HepG2 (cell line): Measurements from ENCODE around the gene NPAS2. TPM values are rescaled to one million over a fixed set of nuclear protein-coding genes. Genes with fewer than 3 reads are reported as not detected.

Experiments
- ATAC-seq: fragments of 200-7000 bp; cut with Tn5 transposase; 3 replicates; pipeline ENCODE4 v1.9.1; 2020; ENCODE audit warnings: mild to moderate bottlenecking, moderate library complexity
- BruUV-seq: library from RNA; stranded (reverse); fragments of 400-500 nt; replicated peaks from 2 replicates; lab custom pipeline; 2021; lab: Mats Ljungman, UMichigan
- CTCF ChIA-PET: fragments of 300-600 bp; formaldehyde crosslinking; extraction: SDS; loops from one replicate; lab custom pipeline; 2021; ENCODE audit warnings: low total read pairs, inconsistent platforms, low intra/inter-chr PET ratio; lab: Yijun Ruan, JAX
- POLR2A ChIA-PET: fragments of 350-600 bp; sonication (Branson Sonifier 250); formaldehyde crosslinking; loops from one replicate; lab custom pipeline; 2020; ENCODE audit warnings: antibody characterized with exemption, inconsistent platforms; lab: Yijun Ruan, JAX
- DNase-seq: peaks from one replicate; pipeline ENCODE4 v3.0.0-alpha.2; 2015; ENCODE audit warnings: low spot score
- FAIRE-seq: peaks from 3 replicates; lab custom pipeline; 2011; peaks lifted over from hg19 to GRCh38; lab: Jason Lieb, UNC
- H2AFZ ChIP-seq: one replicate; pipeline ENCODE4 v1.6.1; 2011; ENCODE audit warnings: low read length, inconsistent platforms
- H3K27ac ChIP-seq: fragments of 300-600 bp; 3 replicates; pipeline ENCODE4 v1.8.0; 2011; ENCODE audit warnings: mixed run types, mild to moderate bottlenecking, mixed read lengths, low read length, inconsistent platforms; ENCODE audit not compliant: insufficient read depth; ENCODE audit errors: extremely low read length
- H3K27me3 ChIP-seq, 2 experiments: fragments of 200-600 bp in 1 of 2; 2 replicates in 1 of 2; 3 replicates in 1 of 2; pipeline versions ENCODE4 v1.6.0 to v1.8.0; 2011; ENCODE audit warnings: low read length in 2 of 2, mild to moderate bottlenecking in 2 of 2, moderate library complexity in 2 of 2, inconsistent platforms in 1 of 2; ENCODE audit not compliant: insufficient read depth in 2 of 2, control insufficient read depth in 1 of 2
- H3K36me3 ChIP-seq, 2 experiments: fragments of 200-600 bp in 1 of 2; replicated peaks in 1 of 2; 2 replicates in 1 of 2; 3 replicates in 1 of 2; pipeline versions ENCODE4 v1.5.1 to v1.8.0; 2011; ENCODE audit warnings: low read length in 2 of 2, inconsistent platforms in 1 of 2; ENCODE audit not compliant: insufficient read depth in 2 of 2, control insufficient read depth in 1 of 2
- H3K4me1 ChIP-seq: 2 replicates; pipeline ENCODE4 v1.5.1; 2012; ENCODE audit warnings: low read length, inconsistent platforms; ENCODE audit not compliant: insufficient read depth
- H3K4me2 ChIP-seq: 2 replicates; pipeline ENCODE4 v1.6.0; 2011; ENCODE audit warnings: low read depth, low read length, inconsistent platforms
- H3K4me3 ChIP-seq, 3 experiments: fragments of 200-600 bp in 1 of 3; sonication (generic), shearing (Covaris generic) in 1 of 3; replicated peaks in 1 of 3; 2 replicates each; pipeline ENCODE4 v1.5.1; 2011 to 2016; ENCODE audit warnings: low read length in 3 of 3, inconsistent platforms in 2 of 3, low read depth in 2 of 3, mild to moderate bottlenecking in 2 of 3, control low read depth in 1 of 3, mixed read lengths in 1 of 3; ENCODE audit not compliant: insufficient read depth in 1 of 3
- H3K79me2 ChIP-seq: one replicate; pipeline ENCODE4 v1.6.1; 2011; ENCODE audit warnings: low read length, inconsistent platforms; ENCODE audit not compliant: insufficient read depth
- H3K9ac ChIP-seq: 2 replicates; pipeline ENCODE4 v1.6.0; 2011; ENCODE audit warnings: mild to moderate bottlenecking, low read depth, low read length, inconsistent platforms; ENCODE audit not compliant: insufficient read depth
- H3K9me3 ChIP-seq: 2 replicates; pipeline ENCODE4 v1.5.1; 2012; ENCODE audit warnings: mild to moderate bottlenecking, low read length
- H4K20me1 ChIP-seq: 2 replicates; pipeline ENCODE4 v1.6.0; 2011; ENCODE audit warnings: inconsistent platforms, mild to moderate bottlenecking, low read length, moderate library complexity; ENCODE audit not compliant: insufficient read depth
- AGO2 ChIP-seq: fragments of 200-400 bp; formaldehyde crosslinking; optimal IDR thresholded peaks from 2 replicates; pipeline ENCODE3; 2017; ENCODE audit warnings: mild to moderate bottlenecking, low read depth, low read length, moderate library complexity
- AKNA ChIP-seq: sonication (generic); formaldehyde crosslinking; IDR thresholded peaks from 2 replicates; pipeline ENCODE4 v1.4.0; 2020; ENCODE audit warnings: missing genetic modification reagents, borderline replicate concordance
- CERS6 ChIP-seq: sonication (generic); formaldehyde crosslinking; IDR thresholded peaks from 2 replicates; pipeline ENCODE4 v1.5.0; 2020; ENCODE audit warnings: missing genetic modification reagents
- MAF1 ChIP-seq: sonication (generic); formaldehyde crosslinking; IDR thresholded peaks from 2 replicates; pipeline ENCODE4 v1.5.0; 2020; ENCODE audit warnings: missing genetic modification reagents, borderline replicate concordance
- NAIF1 ChIP-seq: sonication (generic); formaldehyde crosslinking; IDR thresholded peaks from 2 replicates; pipeline ENCODE4 v1.5.0; 2020; ENCODE audit warnings: mild to moderate bottlenecking, missing genetic modification reagents, borderline replicate concordance
- NFRKB ChIP-seq: fragments of 450-650 bp; IDR thresholded peaks from 2 replicates; pipeline ENCODE4 v1.6.1; 2017
- POLR2G ChIP-seq: fragments of 200-400 bp; formaldehyde crosslinking; IDR thresholded peaks from 2 replicates; pipeline ENCODE4 v1.6.1; 2018; ENCODE audit warnings: mild to moderate bottlenecking, low read depth, low read length, moderate library complexity
- RBFOX2 ChIP-seq: fragments of 200-400 bp; formaldehyde crosslinking; IDR thresholded peaks from 2 replicates; pipeline ENCODE4 v1.6.1; 2017; ENCODE audit warnings: low read depth, mild to moderate bottlenecking, low read length
- RORA ChIP-seq: sonication (generic); formaldehyde crosslinking; IDR thresholded peaks from 2 replicates; pipeline ENCODE4 v1.5.0; 2020; ENCODE audit warnings: mild to moderate bottlenecking, missing genetic modification reagents, moderate library complexity
- SIN3B ChIP-seq: fragments of 150-350 bp; IDR thresholded peaks from 2 replicates; pipeline ENCODE4 v1.6.1; 2014; ENCODE audit warnings: low read length
- SRSF4 ChIP-seq: fragments of 200-400 bp; formaldehyde crosslinking; IDR thresholded peaks from one replicate; pipeline ENCODE4 v1.6.1; 2018; ENCODE audit warnings: mild to moderate bottlenecking, low read depth, low read length, moderate library complexity; ENCODE audit not compliant: poor library complexity, severe bottlenecking
- TCF7L2 ChIP-seq: IDR thresholded peaks from 2 replicates; pipeline ENCODE4 v1.6.1; 2011; ENCODE audit warnings: mild to moderate bottlenecking, low read depth, low read length, moderate library complexity
- TMF1 ChIP-seq: sonication (generic); formaldehyde crosslinking; IDR thresholded peaks from 2 replicates; pipeline ENCODE4 v1.8.1; 2022; ENCODE audit warnings: low read depth, missing genetic modification reagents
- ZNF530 ChIP-seq: sonication (generic); formaldehyde crosslinking; IDR thresholded peaks from 2 replicates; pipeline ENCODE4 v1.5.0; 2020; ENCODE audit warnings: low read depth, mild to moderate bottlenecking, missing genetic modification reagents
- ZNF552 ChIP-seq: sonication (generic); formaldehyde crosslinking; IDR thresholded peaks from 2 replicates; pipeline ENCODE4 v1.9.0; 2022; ENCODE audit warnings: missing genetic modification reagents, mild to moderate bottlenecking, borderline replicate concordance
- ZNF841 ChIP-seq: sonication (generic); formaldehyde crosslinking; IDR thresholded peaks from 2 replicates; pipeline ENCODE4 v1.8.1; 2023; ENCODE audit warnings: missing genetic modification reagents, borderline replicate concordance
- WGBS: methylation state at CpG from one replicate; pipeline ENCODE4 v1.1.6; 2017; ENCODE audit warnings: low lambda C conversion rate; 5-methylcytosine and 5-hydroxymethylcytosine counted together
- in situ Hi-C: cut with HindIII; loops from 2 replicates; pipeline ENCODE4 v1.10.0; 2017; ENCODE audit warnings: low pct_unique_long_range_greater_than_20kb; ENCODE audit not compliant: extremely low pct_ligation_motif_present
- intact Hi-C: fragments of 100-400 bp; cut with micrococcal nuclease; formaldehyde crosslinking; loops from one replicate; pipeline ENCODE4 v1.10.0; 2022; ENCODE audit not compliant: unreplicated experiment
- polyA plus RNA-seq, 8 experiments: library from polyadenylated mRNA; depleted of rRNA in 3 of 8; stranded (reverse) in 7 of 8; unstranded in 1 of 8; fragments of >200 nt; fragmentation: Illumina TruSeq in 4 of 8; extraction: Trizol in 4 of 8; gene quantifications; 2 replicates each; pipeline versions ENCODE4 v1.2.1 to v1.2.3, GENCODE V29; 2011 to 2016; ENCODE audit warnings: low read depth in 4 of 8, missing spikeins in 1 of 8, mixed read lengths in 1 of 8; ENCODE audit not compliant: insufficient read depth in 1 of 8
- total RNA-seq, 5 experiments: library from RNA; depleted of rRNA; stranded (reverse); fragments of >200 nt; fragmentation: Illumina TruSeq; extraction: Trizol; gene quantifications; 2 replicates each; pipeline ENCODE4 v1.2.3, GENCODE V29; 2016; ENCODE audit warnings: low read depth in 1 of 5

The NPAS2 gene
- total and polyA plus RNA-seq, 2 of the 13 experiments (the other 11 are each of a cell fraction or from before 2014, with no cell fraction given) = 14.8 to 37.5 TPM

- TF ChIP-seq AKNA (CRISPR knock-in tag) (no peak), AGO2 (peak; percentile 39), NAIF1 (no peak), SIN3B (no peak)
Observed at GRCh38 chr2:101006065-101006715, 186.3 kb downstream of the NPAS2 start (continued).

- Histone ChIP-seq H3K36me3 (peaks cover 28 to 79% of the 10 kb centered on the region in 2 experiments), H3K4me2 (no peak overlapping the region), H3K9ac (no peak overlapping the region), H3K27me3 (no peaks in the 10 kb centered on the region; a peak in 1 of 5 replicates), H3K9me3 (no peaks in the 10 kb centered on the region), H4K20me1 (peaks cover 60% of the 10 kb centered on the region), H3K4me1 (peaks cover 34% of the 10 kb centered on the region), H3K27ac (peak overlapping the region; percentile 12), H3K79me2 (peaks cover 33% of the 10 kb centered on the region), H2AFZ (no peak overlapping the region), H3K4me3 (no peak overlapping the region)
- ChIA-PET CTCF (no interaction called here), POLR2A (interaction anchor here (0.8 to 2.7 kb wide), 5 partner anchors 143 to 200 kb away, joined by 3 to 13 read pairs (median 5); partner anchors contain the start of gene TBC1D8)
- no peak for FAIRE-seq
- TSS peak; percentile 45 for BruUV-seq
- ATAC-seq = peak; percentile 7
- WGBS = 87% methylated on average over 11 of the region's 11 CpGs
- in situ Hi-C loops (no loop called here), intact Hi-C loops (no loop called here)
- no peak for DNase-seq
- TF ChIP-seq MAF1 (CRISPR knock-in tag) (no peak), CERS6 (CRISPR knock-in tag) (no peak), NFRKB (no peak), TCF7L2 (no peak), ZNF552 (no peak), TMF1 (CRISPR knock-in tag) (no peak), RORA (CRISPR knock-in tag) (no peak), ZNF530 (no peak), SRSF4 (peak; percentile 49), ZNF841 (CRISPR knock-in tag) (no peak), POLR2G (peak; percentile 87), RBFOX2 (peak; percentile 56)
Observed at GRCh38 chr2:101007415-101008345, 187.7 kb downstream of the NPAS2 start.
